Stimulated activated naive B cell treated with anti-CD40 and anti-IgM and Interleukin-4, amounts not matched to agents 10 μg/mL and 1 μg/mL and 100 μg/mL, for 72 hours (primary cell): ENCODE measurements around the gene ADAMTS7.
"Not testable (repeated sequence)": the region's sequence is repeated elsewhere in the genome, so short reads cannot be mapped to it uniquely, and the experiment has no call there.

Experiments used
- ATAC-seq, 2 donors: fragments of 150-1000 bp; cut with Tn5 transposase; replicated peaks; 2 replicates each; pipeline ENCODE4 v1.10.0; 2021; ENCODE audit warnings: moderate library complexity in 1 of 2
- DNase-seq: peaks from one replicate; pipeline ENCODE4 v3.0.0; 2021
- H3K27ac Mint-ChIP-seq: one replicate; pipeline ENCODE4 v1.8.0; 2022; ENCODE audit warnings: mild to moderate bottlenecking, mixed read lengths
- H3K27me3 Mint-ChIP-seq, 2 donors: one replicate each; pipeline ENCODE4 v1.8.0; 2022; ENCODE audit warnings: mixed read lengths in 2 of 2
- H3K36me3 Mint-ChIP-seq, 2 donors: one replicate each; pipeline ENCODE4 v1.8.0; 2022; ENCODE audit warnings: mixed read lengths in 2 of 2, mild to moderate bottlenecking in 1 of 2
- H3K4me1 Mint-ChIP-seq, 2 donors: one replicate each; pipeline ENCODE4 v1.8.0; 2022; ENCODE audit warnings: mixed read lengths in 2 of 2, mild to moderate bottlenecking in 1 of 2
- H3K4me3 Mint-ChIP-seq, 2 donors: one replicate each; pipeline ENCODE4 v1.8.0; 2022; ENCODE audit warnings: mild to moderate bottlenecking in 2 of 2, mixed read lengths in 2 of 2, moderate library complexity in 1 of 2
- H3K9me3 Mint-ChIP-seq, 2 donors: one replicate each; pipeline ENCODE4 v1.8.0; 2022; ENCODE audit warnings: mixed read lengths in 2 of 2, mild to moderate bottlenecking in 1 of 2

ADAMTS7 gene

DNA sequence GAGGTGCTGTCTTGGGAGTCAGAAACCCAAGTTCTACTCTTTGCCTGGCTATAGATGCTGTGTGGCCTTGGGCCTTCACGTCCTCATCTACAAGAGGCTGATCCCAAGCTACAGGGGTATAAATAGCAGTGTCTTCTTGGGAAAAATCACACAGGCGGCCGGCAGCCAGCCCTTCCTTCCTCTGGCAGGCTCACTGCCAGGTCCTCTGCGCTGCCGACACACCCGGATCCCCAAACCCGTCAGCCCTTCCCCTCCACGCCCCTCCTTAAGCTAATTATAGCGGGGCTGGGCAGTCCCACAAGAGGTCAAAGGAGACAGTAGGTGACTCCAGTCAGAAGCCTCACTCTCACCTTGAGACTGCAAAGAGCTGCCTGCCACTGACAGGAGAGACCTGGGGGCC, 31.3 kb downstream of the ADAMTS7 start:
- not testable (repeated sequence) for DNase-seq, H3K36me3 Mint-ChIP-seq, H3K27ac Mint-ChIP-seq, H3K4me3 Mint-ChIP-seq, H3K9me3 Mint-ChIP-seq
- peaks cover 7 to 13% of the 10 kb centered on the region in 2 donors for H3K4me1 Mint-ChIP-seq
- peak in 1 of 2 donors; percentile 23 for ATAC-seq
- peaks cover 0 to 12% of the 10 kb centered on the region in 2 donors for H3K27me3 Mint-ChIP-seq

DNA sequence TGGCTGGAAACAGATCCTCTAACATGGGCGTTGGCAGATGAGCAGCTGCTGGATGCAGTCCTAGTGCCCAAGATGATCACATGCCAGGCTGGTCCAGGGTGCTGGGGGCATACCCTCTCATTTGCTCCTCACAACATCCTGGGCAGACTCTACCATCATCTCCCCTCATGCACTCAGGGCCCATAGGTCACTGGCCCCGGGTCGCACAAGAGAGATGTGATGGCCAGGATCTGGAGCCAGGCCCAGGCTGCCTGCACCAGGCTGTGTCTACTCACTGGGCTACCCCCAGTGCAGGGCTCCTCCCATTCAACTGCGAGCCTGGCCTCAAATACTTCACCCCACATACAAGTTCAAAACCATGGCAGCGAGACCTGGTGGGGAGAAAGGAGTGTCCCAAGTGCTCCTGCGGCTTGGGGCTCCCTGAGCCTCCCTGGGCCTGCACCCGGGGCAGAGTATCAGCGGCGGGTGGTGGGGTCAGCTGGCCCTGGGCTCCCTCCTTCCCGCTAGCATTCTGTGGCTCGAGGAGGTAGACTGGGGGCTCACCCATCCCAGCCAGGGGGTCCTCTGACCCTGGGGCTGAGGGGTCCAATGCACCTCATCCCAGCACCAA, 32.0 kb downstream of the ADAMTS7 start:
- Mint-ChIP-seq H3K27me3 (peaks cover 0 to 12% of the 10 kb centered on the region in 2 donors), H3K4me1 (peaks cover 7 to 13% of the 10 kb centered on the region in 2 donors)
- DNase-seq, H3K27ac Mint-ChIP-seq, ATAC-seq, H3K36me3 Mint-ChIP-seq, H3K4me3 Mint-ChIP-seq, H3K9me3 Mint-ChIP-seq: not testable (repeated sequence)

- ATAC-seq (no peak), DNase-seq (no peak)
- no peak overlapping the region for H3K4me3 Mint-ChIP-seq
- peaks cover 0 to 3% of the 10 kb centered on the region in 2 donors for H3K36me3 Mint-ChIP-seq
- H3K9me3 Mint-ChIP-seq = no peaks in the 10 kb centered on the region
- H3K27ac Mint-ChIP-seq = peak overlapping the region; percentile 15
- peaks cover 0 to 12% of the 10 kb centered on the region in 2 donors for H3K27me3 Mint-ChIP-seq
- H3K4me1 Mint-ChIP-seq = peaks cover 9 to 13% of the 10 kb centered on the region in 2 donors
Observed at GRCh38 chr15:78778422-78778821, 32.8 kb downstream of the ADAMTS7 start.

DNA sequence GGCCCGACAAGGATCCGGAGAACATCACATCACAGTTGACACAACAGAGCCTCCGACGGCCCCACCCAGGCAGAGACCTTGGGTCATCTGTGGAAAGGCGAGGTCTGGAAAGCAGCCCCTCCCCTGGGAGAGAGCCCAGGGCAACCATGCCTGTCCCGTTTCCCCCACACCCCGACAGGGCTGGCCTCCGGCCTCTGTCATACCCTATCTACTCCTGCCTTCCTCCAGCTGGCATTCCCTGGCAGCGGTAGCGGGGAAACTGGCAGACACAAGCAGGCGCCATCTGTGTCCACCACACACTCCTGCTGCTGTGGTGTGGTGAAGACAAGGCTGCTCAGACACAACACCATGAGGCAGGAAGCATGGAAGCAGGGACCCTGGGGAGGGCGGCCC, 33.3 kb downstream of the ADAMTS7 start:
- Mint-ChIP-seq H3K4me1 (peaks cover 9 to 13% of the 10 kb centered on the region in 2 donors), H3K27ac (peak overlapping the region; percentile 44), H3K27me3 (peaks cover 0 to 12% of the 10 kb centered on the region in 2 donors)
- not testable (repeated sequence) for H3K4me3 Mint-ChIP-seq, DNase-seq, H3K36me3 Mint-ChIP-seq, H3K9me3 Mint-ChIP-seq, ATAC-seq

GRCh38 chr15:78777290-78777952, 33.8 kb downstream of the ADAMTS7 start:
- not testable (repeated sequence) for H3K4me3 Mint-ChIP-seq, H3K36me3 Mint-ChIP-seq, H3K9me3 Mint-ChIP-seq, ATAC-seq, DNase-seq
- H3K27me3 Mint-ChIP-seq = peaks cover 0 to 12% of the 10 kb centered on the region in 2 donors
- H3K4me1 Mint-ChIP-seq = peaks cover 9 to 13% of the 10 kb centered on the region in 2 donors
- H3K27ac Mint-ChIP-seq = peak overlapping the region; percentile 44

DNA sequence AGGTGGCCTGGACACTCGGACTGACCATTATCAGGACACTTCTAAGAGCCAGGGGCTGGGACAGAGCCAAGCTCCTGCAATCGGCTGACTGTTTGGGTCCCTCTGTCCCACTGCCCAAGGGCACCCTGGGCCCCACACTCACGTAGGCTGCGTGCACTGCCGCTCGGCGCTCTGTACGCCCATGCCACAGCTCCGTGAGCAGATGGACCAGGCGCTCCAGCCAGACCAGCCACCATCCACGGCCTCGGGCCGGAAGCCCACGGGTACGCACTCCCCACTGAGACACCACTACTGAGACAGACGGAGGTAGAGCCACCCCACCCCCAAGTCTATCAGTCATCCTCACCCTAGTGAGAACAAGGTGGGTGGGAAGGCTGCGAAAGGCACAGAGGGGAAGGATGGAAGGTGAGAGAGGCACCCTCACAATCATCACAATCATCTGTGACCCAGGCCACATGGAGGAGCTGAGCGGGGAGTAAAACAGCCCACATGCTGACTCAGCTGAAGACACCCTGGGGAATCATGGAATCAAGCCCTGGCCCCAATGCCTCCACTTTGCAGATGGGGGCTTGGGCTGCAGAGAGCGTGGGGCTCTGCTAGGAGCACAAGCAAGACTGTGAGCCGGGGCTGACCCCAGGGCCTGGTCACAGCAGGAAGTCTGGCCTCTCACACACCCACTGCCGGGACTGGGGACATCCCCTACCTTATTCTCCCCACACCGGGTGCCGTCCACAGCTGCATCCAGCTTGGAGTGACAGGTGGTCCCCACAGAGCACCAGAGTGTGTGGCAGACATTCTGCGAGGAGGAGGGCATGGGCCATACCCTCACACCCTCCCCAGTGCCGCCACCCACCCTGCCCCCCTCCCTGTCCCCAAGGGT, 35.0 kb downstream of the ADAMTS7 start:
- H3K27me3 Mint-ChIP-seq = peaks cover 0 to 12% of the 10 kb centered on the region in 2 donors
- not testable (repeated sequence) for H3K4me3 Mint-ChIP-seq

DNA sequence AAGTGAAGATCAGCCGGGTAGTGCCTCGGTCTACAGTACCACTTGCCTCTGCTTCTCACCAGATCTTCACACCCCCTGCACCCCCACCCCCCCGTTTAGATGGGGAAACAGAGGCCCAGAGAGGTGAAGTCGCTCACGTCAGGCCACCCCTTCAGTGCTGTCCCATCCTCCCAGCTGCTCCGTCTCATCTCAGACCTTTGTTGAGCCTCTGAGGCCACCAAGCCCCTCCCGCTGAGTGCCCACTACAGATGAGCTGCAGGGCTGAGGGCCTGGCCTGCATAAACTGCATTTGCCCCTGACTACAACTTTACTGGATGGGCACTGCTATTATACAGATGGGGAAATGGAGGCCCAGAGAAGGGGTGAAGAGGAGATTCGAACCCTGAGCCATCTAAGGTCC, 35.8 kb downstream of the ADAMTS7 start:
- ATAC-seq (no peak), DNase-seq (no peak)
- no peak overlapping the region for H3K4me3 Mint-ChIP-seq
- H3K4me1 Mint-ChIP-seq = peaks cover 6 to 13% of the 10 kb centered on the region in 2 donors
- H3K27ac Mint-ChIP-seq = no peak overlapping the region
- H3K27me3 Mint-ChIP-seq = peaks cover 0 to 12% of the 10 kb centered on the region in 2 donors
- H3K36me3 Mint-ChIP-seq = no peaks in the 10 kb centered on the region
- H3K9me3 Mint-ChIP-seq = no peaks in the 10 kb centered on the region

More for the DNA sequence above, 35.0 kb downstream of the ADAMTS7 start:
- not testable (repeated sequence) for ATAC-seq, DNase-seq, H3K36me3 Mint-ChIP-seq, H3K9me3 Mint-ChIP-seq, H3K27ac Mint-ChIP-seq
- peaks cover 7 to 13% of the 10 kb centered on the region in 2 donors for H3K4me1 Mint-ChIP-seq

- peaks cover 8 to 13% of the 10 kb centered on the region in 2 donors for H3K4me1 Mint-ChIP-seq
- not testable (repeated sequence) for ATAC-seq
Observed at GRCh38 chr15:78774451-78774990, 36.7 kb downstream of the ADAMTS7 start.

GRCh38 chr15:78773765-78774450, 37.4 kb downstream of the ADAMTS7 start:
- H3K4me3 Mint-ChIP-seq, H3K27ac Mint-ChIP-seq, DNase-seq, H3K9me3 Mint-ChIP-seq, H3K36me3 Mint-ChIP-seq: not testable (repeated sequence)
- peaks cover 8 to 18% of the 10 kb centered on the region in 2 donors for H3K4me1 Mint-ChIP-seq
- ATAC-seq = peak in 1 of 2 donors; percentile 31
- H3K27me3 Mint-ChIP-seq = peaks cover 0 to 12% of the 10 kb centered on the region in 2 donors

More at GRCh38 chr15:78774451-78774990, 36.7 kb downstream of the ADAMTS7 start:
- not testable (repeated sequence) for H3K36me3 Mint-ChIP-seq, H3K9me3 Mint-ChIP-seq, H3K4me3 Mint-ChIP-seq, DNase-seq, H3K27ac Mint-ChIP-seq
- peaks cover 0 to 12% of the 10 kb centered on the region in 2 donors for H3K27me3 Mint-ChIP-seq

GRCh38 chr15:78772738-78773137, 38.5 kb downstream of the ADAMTS7 start:
- Mint-ChIP-seq H3K27ac (no peak overlapping the region), H3K36me3 (no peaks in the 10 kb centered on the region), H3K4me1 (peaks cover 11 to 16% of the 10 kb centered on the region in 2 donors), H3K27me3 (peaks cover 0 to 2% of the 10 kb centered on the region in 2 donors), H3K9me3 (no peaks in the 10 kb centered on the region), H3K4me3 (no peak overlapping the region)
- ATAC-seq = no peak
- DNase-seq = no peak

GRCh38 chr15:78771436-78772000, 39.7 kb downstream of the ADAMTS7 start:
- H3K4me1 Mint-ChIP-seq = peaks cover 11 to 14% of the 10 kb centered on the region in 2 donors
- H3K4me3 Mint-ChIP-seq, DNase-seq, H3K36me3 Mint-ChIP-seq, H3K27me3 Mint-ChIP-seq, H3K9me3 Mint-ChIP-seq, ATAC-seq, H3K27ac Mint-ChIP-seq: not testable (repeated sequence)

GRCh38 chr15:78771020-78771419, 40.2 kb downstream of the ADAMTS7 start:
- not testable (repeated sequence) for H3K9me3 Mint-ChIP-seq, H3K27me3 Mint-ChIP-seq, H3K4me1 Mint-ChIP-seq, H3K4me3 Mint-ChIP-seq, H3K36me3 Mint-ChIP-seq, H3K27ac Mint-ChIP-seq, DNase-seq, ATAC-seq

DNA sequence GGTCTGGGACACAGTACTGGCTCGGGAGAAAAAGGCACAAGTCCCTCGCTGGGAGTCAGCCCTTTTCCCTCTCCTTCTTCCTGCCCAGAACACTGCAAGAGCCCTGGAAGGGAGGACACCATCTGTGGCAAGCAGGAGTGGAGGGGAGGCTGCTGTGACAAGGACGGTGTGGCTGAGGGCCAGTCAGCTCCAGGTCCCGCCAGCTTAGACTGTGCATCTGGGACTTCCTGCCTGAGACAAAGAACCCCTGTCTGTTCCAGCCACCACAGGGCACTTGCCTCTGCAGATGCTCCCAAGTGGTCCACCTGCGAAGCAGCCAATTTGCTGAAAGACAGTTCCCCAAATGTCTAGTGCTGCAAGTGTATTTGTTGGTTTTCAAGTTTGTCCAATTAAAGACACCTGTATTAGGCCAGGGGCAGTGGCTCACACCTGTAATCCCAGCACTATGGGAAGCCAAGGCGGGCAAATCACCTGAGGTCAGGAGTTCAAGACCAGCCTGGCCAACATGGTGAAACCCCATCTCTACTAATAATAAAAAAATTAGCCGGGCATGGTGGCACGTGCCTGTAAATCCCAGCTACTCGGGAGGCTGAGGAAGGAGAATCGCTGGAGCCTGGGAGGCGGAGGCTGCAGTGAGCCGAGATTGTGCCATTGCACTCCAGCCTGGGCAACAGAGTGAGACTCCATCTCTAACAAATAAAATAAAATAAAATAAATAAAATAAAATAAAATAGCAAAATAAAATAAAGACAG, 41.6 kb downstream of the ADAMTS7 start:
- not testable (repeated sequence) for H3K4me1 Mint-ChIP-seq, H3K27me3 Mint-ChIP-seq, DNase-seq, H3K27ac Mint-ChIP-seq, ATAC-seq, H3K36me3 Mint-ChIP-seq, H3K4me3 Mint-ChIP-seq, H3K9me3 Mint-ChIP-seq
